Neural progenitor cell (in vitro differentiated cells): Measurements from ENCODE around the gene STRN.

Source experiments
- EZH2phosphoT487 ChIP-seq: fragments of 200-600 bp; sonication (generic); IDR thresholded peaks from 2 replicates; pipeline ENCODE4 v1.6.1; 2017; ENCODE audit warnings: antibody characterized with exemption
- TF ChIP-seq, protein P1 (sequence below): fragments of 200-600 bp; sonication (generic); IDR thresholded peaks from 2 replicates; pipeline ENCODE4 v1.5.1; 2017; ENCODE audit warnings: antibody characterized with exemption, mild to moderate bottlenecking

DNA sequence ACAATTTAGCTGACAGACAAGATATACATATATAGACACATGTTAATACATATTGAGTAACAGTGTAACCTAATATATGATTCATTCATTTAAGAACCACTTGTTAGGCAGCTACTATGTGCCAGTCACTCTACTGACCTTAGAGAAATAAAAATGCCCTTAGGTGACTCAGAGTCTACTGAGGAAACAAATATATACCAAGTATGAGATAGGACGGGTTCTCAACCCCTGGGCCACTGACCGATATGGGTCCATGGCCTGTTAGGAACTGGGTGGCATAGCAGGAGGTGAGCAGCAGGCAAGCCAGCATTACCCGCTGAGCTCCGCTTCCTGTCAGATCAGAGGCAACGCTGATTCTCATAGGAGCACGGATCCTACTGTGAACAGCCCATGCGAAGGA lies 14.8 kb downstream of the STRN start:
- TF ChIP-seq EZH2phosphoT487 = no peak
- TF ChIP-seq, protein P1, sequence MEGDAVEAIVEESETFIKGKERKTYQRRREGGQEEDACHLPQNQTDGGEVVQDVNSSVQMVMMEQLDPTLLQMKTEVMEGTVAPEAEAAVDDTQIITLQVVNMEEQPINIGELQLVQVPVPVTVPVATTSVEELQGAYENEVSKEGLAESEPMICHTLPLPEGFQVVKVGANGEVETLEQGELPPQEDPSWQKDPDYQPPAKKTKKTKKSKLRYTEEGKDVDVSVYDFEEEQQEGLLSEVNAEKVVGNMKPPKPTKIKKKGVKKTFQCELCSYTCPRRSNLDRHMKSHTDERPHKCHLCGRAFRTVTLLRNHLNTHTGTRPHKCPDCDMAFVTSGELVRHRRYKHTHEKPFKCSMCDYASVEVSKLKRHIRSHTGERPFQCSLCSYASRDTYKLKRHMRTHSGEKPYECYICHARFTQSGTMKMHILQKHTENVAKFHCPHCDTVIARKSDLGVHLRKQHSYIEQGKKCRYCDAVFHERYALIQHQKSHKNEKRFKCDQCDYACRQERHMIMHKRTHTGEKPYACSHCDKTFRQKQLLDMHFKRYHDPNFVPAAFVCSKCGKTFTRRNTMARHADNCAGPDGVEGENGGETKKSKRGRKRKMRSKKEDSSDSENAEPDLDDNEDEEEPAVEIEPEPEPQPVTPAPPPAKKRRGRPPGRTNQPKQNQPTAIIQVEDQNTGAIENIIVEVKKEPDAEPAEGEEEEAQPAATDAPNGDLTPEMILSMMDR = no peak
